VCaP (cell line): ENCODE results near the gene THRB.

Source experiments
- H3K27ac ChIP-seq: fragments of 450-650 bp; 2 replicates; pipeline ENCODE4 v1.5.1; 2017
- CTCF ChIP-seq: fragments of 450-650 bp; conservative IDR thresholded peaks from 2 replicates; pipeline ENCODE4 v1.5.1; 2017; ENCODE audit warnings: mild to moderate bottlenecking, moderate library complexity

THRB gene

GRCh38 chr3:24086617-24087404 lies 407.8 kb downstream of the THRB start:
- H3K27ac ChIP-seq: peak overlapping the region; percentile 41
- TF ChIP-seq CTCF: no peak

GRCh38 chr3:24086206-24086605 lies 408.4 kb downstream of the THRB start:
- no peak for TF ChIP-seq CTCF
- peak overlapping the region; percentile 41; the same call in 1 of the 2 replicates for H3K27ac ChIP-seq

GRCh38 chr3:24072193-24072592 lies 422.5 kb downstream of the THRB start:
- no peak overlapping the region for H3K27ac ChIP-seq

GRCh38 chr3:24069045-24069444 lies 425.6 kb downstream of the THRB start:
- peak; percentile 75 for TF ChIP-seq CTCF
- peak overlapping the region; percentile 15; the same call in 1 of the 2 replicates for H3K27ac ChIP-seq

More at GRCh38 chr3:24072193-24072592, 422.5 kb downstream of the THRB start:
- no peak for TF ChIP-seq CTCF

GRCh38 chr3:24067483-24067882 lies 427.2 kb downstream of the THRB start:
- H3K27ac ChIP-seq: no peak overlapping the region
- TF ChIP-seq CTCF: no peak
